ENCODE results near the gene CSMD2. TPM values are rescaled to one million over a fixed set of nuclear protein-coding genes. Genes with fewer than 3 reads are reported as not detected.

The CSMD2 gene
- total and polyA plus RNA-seq, 2 of the 4 experiments (the other 2 are of a cell fraction) = under 0.01 to 0.36 TPM

- no peak overlapping the region for H3K14ac ChIP-seq (replicated peaks; ENCODE audit: low read depth, low read length)
- no peak overlapping the region for H4K8ac ChIP-seq (ENCODE audit: low read depth in 2 of 2, low read length in 2 of 2)
- no peaks in the 10 kb centered on the region for H4K20me1 ChIP-seq (ENCODE audit: insufficient read depth, low read length)
- intact Hi-C loops (cut with micrococcal nuclease) (no loop called here), in situ Hi-C loops (cut with MboI; ENCODE audit: low sequenced_read_pairs) (loop anchor here (25.0 kb wide), 2 partner anchors 395 to 520 kb away; partner anchors contain the start of gene AZIN2), dilution Hi-C loops (cut with HindIII; ENCODE audit: low sequenced_read_pairs, unreplicated experiment) (no loop called here)
- H2BK15ac ChIP-seq (ENCODE audit: low read depth, low read length) = no peak overlapping the region
- no peak overlapping the region for H3K4ac ChIP-seq (ENCODE audit: low read depth, low read length)
- no peak overlapping the region for H4K5ac ChIP-seq (ENCODE audit: low read depth, low read length)
- no peaks in the 10 kb centered on the region for H3K9me1 ChIP-seq (ENCODE audit: insufficient read depth, low read length)
- H3K23ac ChIP-seq (ENCODE audit: low read depth, low read length) = no peak overlapping the region
- no peak for DNase-seq
- H3K4me3 ChIP-seq (ENCODE audit: insufficient read depth, low read depth, low read length) = no peak overlapping the region
- H2BK20ac ChIP-seq (ENCODE audit: low read depth, low read length) = no peak overlapping the region
- H3K56ac ChIP-seq (ENCODE audit: extremely low read depth, insufficient read depth, low read length) = no peak overlapping the region
- POLR2A ChIA-PET (ENCODE audit: unreplicated experiment) = no interaction called here
- H3K4me1 ChIP-seq (ENCODE audit: control insufficient read depth, insufficient read depth, low read length) = no peaks in the 10 kb centered on the region
- no peak overlapping the region for H3K18ac ChIP-seq (ENCODE audit: low read depth, low read length)
- H2BK120ac ChIP-seq (ENCODE audit: low read depth, low read length) = no peak overlapping the region
- no peak overlapping the region for H2AK5ac ChIP-seq (ENCODE audit: low read depth, low read length)
- no peak overlapping the region for H3K4me2 ChIP-seq (ENCODE audit: low read depth, low read length)
- CTCF ChIA-PET = no interaction called here
- BruUV-seq (replicated peaks) = no TSS peak
- no peak overlapping the region for H2AK9ac ChIP-seq (replicated peaks; ENCODE audit: low read depth, low read length, poor library complexity)
- no peaks in the 10 kb centered on the region for H3K9me3 ChIP-seq (ENCODE audit: control insufficient read depth, insufficient read depth, low read length)
- H2AFZ ChIP-seq (replicated peaks; ENCODE audit: low read length, poor library complexity) = no peak overlapping the region
- no peaks in the 10 kb centered on the region for H3K79me1 ChIP-seq (ENCODE audit: low read depth in 1 of 2, low read length in 2 of 2)
- H3K9ac ChIP-seq (ENCODE audit: low read depth, low read length) = no peak overlapping the region
- H2BK5ac ChIP-seq (ENCODE audit: low read depth, low read length, poor library complexity, severe bottlenecking) = no peak overlapping the region
- H4K91ac ChIP-seq (ENCODE audit: insufficient read depth, low read depth, low read length) = no peak overlapping the region
- TF ChIP-seq CEBPB (IDR thresholded peaks at IDR 0.05; ENCODE audit: low read depth, low read length) = no peak
- no peak for TF ChIP-seq USF2 (IDR thresholded peaks at IDR 0.05; ENCODE audit: low read depth, low read length)
- ATAC-seq (ENCODE audit: low read depth) = no peak
- 74% methylated on average over 6 of the region's 12 CpGs; no CpG with 5 or more reads in 1 of the 2 experiments for WGBS, 2 experiments (ENCODE audit: extremely low coverage in 2 of 2, insufficient read length in 1 of 2)
- peaks cover 2% of the 10 kb centered on the region; the same call in 1 of the 2 replicates for H3K27me3 ChIP-seq (ENCODE audit: control insufficient read depth, insufficient read depth, low read length)
- H3K36me3 ChIP-seq (ENCODE audit: control insufficient read depth, insufficient read depth, low read length) = no peaks in the 10 kb centered on the region
- H3K27ac ChIP-seq (ENCODE audit: insufficient read depth, low read length) = no peak overlapping the region
Measured at GRCh38 chr1:33607444-33608005, 557.5 kb downstream of the CSMD2 start.
